OCI-LY7 (cell line): Measurements from ENCODE around the gene KRTAP5-2. TPM values are rescaled to one million over a fixed set of nuclear protein-coding genes. Genes with fewer than 3 reads are reported as not detected.
"Not testable (repeated sequence)": the region's sequence is repeated elsewhere in the genome, so short reads cannot be mapped to it uniquely, and the experiment has no call there.

Experiments used
- BruUV-seq: library from RNA; stranded (reverse); fragments of 400-500 nt; replicated peaks from 2 replicates; lab custom pipeline; 2021; lab: Mats Ljungman, UMichigan
- CTCF ChIA-PET: fragments of 300-600 bp; sonication (Branson Sonifier 250); formaldehyde crosslinking; loops from one replicate; lab custom pipeline; 2022; ENCODE audit warnings: antibody characterized with exemption; ENCODE audit not compliant: unreplicated experiment; lab: Charles Lee
- POLR2A ChIA-PET: fragments of 300-600 bp; sonication (Branson Sonifier 250); formaldehyde crosslinking; loops from one replicate; lab custom pipeline; 2022; ENCODE audit warnings: antibody characterized with exemption; lab: Charles Lee
- DNase-seq: peaks from one replicate; pipeline ENCODE4 v3.0.0-alpha.2; 2015; ENCODE audit warnings: low spot score
- H2AFZ ChIP-seq: fragments of 200-600 bp; sonication (generic), shearing (Covaris generic); 2 replicates; pipeline ENCODE4 v1.6.1; 2014; ENCODE audit warnings: mild to moderate bottlenecking, antibody characterized with exemption, low read length, moderate library complexity
- H3K27ac ChIP-seq: fragments of 200-600 bp; sonication (generic); 2 replicates; pipeline ENCODE4 v1.5.1; 2014; ENCODE audit warnings: mixed run types, low read depth, mild to moderate bottlenecking, moderate library complexity, low read length, inconsistent platforms; ENCODE audit not compliant: poor library complexity, severe bottlenecking
- H3K36me3 ChIP-seq: fragments of 200-600 bp; sonication (generic); 2 replicates; pipeline ENCODE4 v1.6.1; 2014; ENCODE audit warnings: mild to moderate bottlenecking, antibody characterized with exemption, low read length, moderate library complexity, mixed read lengths; ENCODE audit not compliant: insufficient read depth
- H3K4me1 ChIP-seq: fragments of 200-600 bp; sonication (generic); 2 replicates; pipeline ENCODE4 v1.5.1; 2014; ENCODE audit warnings: mild to moderate bottlenecking, low read length; ENCODE audit not compliant: insufficient read depth, poor library complexity, severe bottlenecking
- H3K4me2 ChIP-seq: fragments of 200-600 bp; sonication (generic); 2 replicates; pipeline ENCODE4 v1.6.1; 2014; ENCODE audit warnings: mild to moderate bottlenecking, low read length
- H3K4me3 ChIP-seq: fragments of 200-600 bp; sonication (generic); 2 replicates; pipeline ENCODE4 v1.5.1; 2014; ENCODE audit warnings: mild to moderate bottlenecking, low read depth, low read length; ENCODE audit not compliant: poor library complexity, severe bottlenecking
- H3K79me2 ChIP-seq: fragments of 200-600 bp; sonication (generic); 2 replicates; pipeline ENCODE4 v1.6.1; 2016; ENCODE audit warnings: low read depth, mild to moderate bottlenecking, low read length, moderate library complexity, mixed read lengths; ENCODE audit not compliant: insufficient read depth
- H3K9me2 ChIP-seq: fragments of 200-600 bp; sonication (generic); 2 replicates; pipeline ENCODE4 v1.6.1; 2016; ENCODE audit warnings: mild to moderate bottlenecking, low read length, mixed read lengths; ENCODE audit not compliant: insufficient read depth
- H3K9me3 ChIP-seq: fragments of 200-600 bp; sonication (generic); 2 replicates; pipeline ENCODE4 v1.6.1; 2014; ENCODE audit warnings: mild to moderate bottlenecking, mixed run types, low read length, mixed read lengths
- H4K20me1 ChIP-seq: fragments of 200-600 bp; sonication (generic); 2 replicates; pipeline ENCODE4 v1.6.1; 2014; ENCODE audit warnings: mild to moderate bottlenecking, antibody characterized with exemption, low read length, moderate library complexity, mixed read lengths; ENCODE audit not compliant: insufficient read depth
- EZH2phosphoT487 ChIP-seq: fragments of 200-600 bp; sonication (generic); IDR thresholded peaks from 2 replicates; pipeline ENCODE4 v1.6.1; 2018; ENCODE audit warnings: low read depth, borderline replicate concordance, mild to moderate bottlenecking, mixed run types, antibody characterized with exemption, low read length, moderate library complexity, mixed read lengths
- intact Hi-C: fragments of 100-400 bp; cut with micrococcal nuclease; formaldehyde crosslinking; loops from one replicate; pipeline ENCODE4 v1.10.0; 2022; ENCODE audit not compliant: unreplicated experiment
- total RNA-seq, 2 experiments: library from RNA; depleted of rRNA in 1 of 2; stranded (reverse); fragments of >200 nt in 1 of 2; shearing (Covaris generic) in 1 of 2; gene quantifications; 2 replicates each; pipeline ENCODE4 v1.2.3, GENCODE V29; 2014 to 2022
- TF ChIP-seq, protein P1 (sequence below): fragments of 200-600 bp; sonication (generic); conservative IDR thresholded peaks from 2 replicates; pipeline ENCODE4 v1.5.1; 2014; ENCODE audit warnings: mild to moderate bottlenecking, antibody characterized with exemption, low read length, moderate library complexity, mixed read lengths

KRTAP5-2 gene
- total RNA-seq, 2 experiments from 2014 or later: not detected

- intact Hi-C loops: no loop called here
- Histone ChIP-seq H3K36me3 (no peaks in the 10 kb centered on the region), H3K27ac (no peak overlapping the region), H3K9me2 (no peaks in the 10 kb centered on the region), H3K4me2 (no peak overlapping the region), H4K20me1 (no peaks in the 10 kb centered on the region), H2AFZ (no peak overlapping the region), H3K4me1 (no peaks in the 10 kb centered on the region), H3K79me2 (no peaks in the 10 kb centered on the region), H3K4me3 (no peak overlapping the region), H3K9me3 (no peaks in the 10 kb centered on the region)
- no peak for DNase-seq
- TF ChIP-seq, protein P1, sequence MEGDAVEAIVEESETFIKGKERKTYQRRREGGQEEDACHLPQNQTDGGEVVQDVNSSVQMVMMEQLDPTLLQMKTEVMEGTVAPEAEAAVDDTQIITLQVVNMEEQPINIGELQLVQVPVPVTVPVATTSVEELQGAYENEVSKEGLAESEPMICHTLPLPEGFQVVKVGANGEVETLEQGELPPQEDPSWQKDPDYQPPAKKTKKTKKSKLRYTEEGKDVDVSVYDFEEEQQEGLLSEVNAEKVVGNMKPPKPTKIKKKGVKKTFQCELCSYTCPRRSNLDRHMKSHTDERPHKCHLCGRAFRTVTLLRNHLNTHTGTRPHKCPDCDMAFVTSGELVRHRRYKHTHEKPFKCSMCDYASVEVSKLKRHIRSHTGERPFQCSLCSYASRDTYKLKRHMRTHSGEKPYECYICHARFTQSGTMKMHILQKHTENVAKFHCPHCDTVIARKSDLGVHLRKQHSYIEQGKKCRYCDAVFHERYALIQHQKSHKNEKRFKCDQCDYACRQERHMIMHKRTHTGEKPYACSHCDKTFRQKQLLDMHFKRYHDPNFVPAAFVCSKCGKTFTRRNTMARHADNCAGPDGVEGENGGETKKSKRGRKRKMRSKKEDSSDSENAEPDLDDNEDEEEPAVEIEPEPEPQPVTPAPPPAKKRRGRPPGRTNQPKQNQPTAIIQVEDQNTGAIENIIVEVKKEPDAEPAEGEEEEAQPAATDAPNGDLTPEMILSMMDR: no peak
- TF ChIP-seq EZH2phosphoT487: no peak
- BruUV-seq: no TSS peak
- ChIA-PET CTCF (no interaction called here), POLR2A (interaction anchor here (0.6 kb wide), 1 partner anchor 164 kb away, joined by 3 read pairs; no protein-coding TSS in a partner anchor)
These were observed 21.4 kb upstream of the KRTAP5-2 start for GRCh38 chr11:1619449-1619848.

- H3K27ac ChIP-seq: no peak overlapping the region
- no peak overlapping the region for H2AFZ ChIP-seq
- DNase-seq: no peak
- H4K20me1 ChIP-seq: no peaks in the 10 kb centered on the region
- no peaks in the 10 kb centered on the region for H3K4me1 ChIP-seq
- H3K9me2 ChIP-seq: no peaks in the 10 kb centered on the region
- no peaks in the 10 kb centered on the region for H3K36me3 ChIP-seq
- no peaks in the 10 kb centered on the region for H3K79me2 ChIP-seq
- no peak overlapping the region for H3K4me2 ChIP-seq
- intact Hi-C loops: no loop called here
- TF ChIP-seq EZH2phosphoT487: no peak
- TF ChIP-seq, protein P1: no peak
- H3K4me3 ChIP-seq: no peak overlapping the region
- ChIA-PET POLR2A (no interaction called here), CTCF (no interaction called here)
- no peaks in the 10 kb centered on the region for H3K9me3 ChIP-seq
- no TSS peak for BruUV-seq
These were observed 20.1 kb upstream of the KRTAP5-2 start for GRCh38 chr11:1618231-1618630.

GRCh38 chr11:1608363-1608762 is 10.3 kb upstream of the KRTAP5-2 start, which contains the start of gene KRTAP5-3:
Gene KRTAP5-3, minus strand, starts transcription at chr11:1608463. Its CDS starts 78 bp downstream, at chr11:1608385.
- no peaks in the 10 kb centered on the region for H3K9me3 ChIP-seq
- no peaks in the 10 kb centered on the region for H3K79me2 ChIP-seq
- ChIA-PET CTCF (no interaction called here), POLR2A (no interaction called here)
- TF ChIP-seq, protein P1: no peak
- no peak for TF ChIP-seq EZH2phosphoT487
- DNase-seq: no peak
- no peaks in the 10 kb centered on the region for H4K20me1 ChIP-seq
- no TSS peak for BruUV-seq
- no peaks in the 10 kb centered on the region for H3K36me3 ChIP-seq
- intact Hi-C loops: no loop called here
- no peak within 1 kb of the TSS for H2AFZ ChIP-seq
- no peaks in the 10 kb centered on the region for H3K4me1 ChIP-seq
- no peak within 1 kb of the TSS for H3K27ac ChIP-seq
- H3K9me2 ChIP-seq: no peaks in the 10 kb centered on the region
- no peak within 1 kb of the TSS for H3K4me3 ChIP-seq
- H3K4me2 ChIP-seq: no peak within 1 kb of the TSS

DNA sequence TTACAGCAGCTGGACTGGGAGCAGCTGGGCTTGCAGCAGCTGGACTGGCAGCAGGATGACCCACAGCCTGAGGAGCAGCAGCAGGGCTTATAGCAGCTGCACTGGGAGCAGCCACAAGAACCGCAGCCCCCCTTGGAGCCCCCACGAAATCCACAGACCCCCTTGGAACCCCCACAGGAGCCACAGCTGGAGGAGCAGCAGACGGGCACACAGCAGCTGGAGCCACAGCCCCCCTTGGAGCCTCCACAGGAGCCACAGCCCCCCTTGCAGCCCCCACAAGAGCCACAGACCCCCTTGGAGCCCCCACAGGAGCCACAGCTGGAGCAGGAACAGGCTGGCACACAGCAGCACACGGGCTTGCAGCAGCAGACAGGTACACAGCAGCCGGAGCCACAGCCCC is 9.8 kb upstream of the KRTAP5-2 start:
- H4K20me1 ChIP-seq, H3K4me1 ChIP-seq, H3K79me2 ChIP-seq, CTCF ChIA-PET, H3K36me3 ChIP-seq, POLR2A ChIA-PET, H2AFZ ChIP-seq, H3K4me3 ChIP-seq, DNase-seq, H3K4me2 ChIP-seq, intact Hi-C loops, H3K9me2 ChIP-seq, H3K9me3 ChIP-seq, H3K27ac ChIP-seq, BruUV-seq: not testable (repeated sequence)
